Ramos (cell line): ENCODE results near the gene DCDC2.
"Not testable (repeated sequence)": the region's sequence is repeated elsewhere in the genome, so short reads cannot be mapped to it uniquely, and the experiment has no call there.

Experiments used
- in situ Hi-C: fragments of 300-500 bp; cut with MboI; formaldehyde crosslinking; loops from one replicate; pipeline ENCODE4 v1.14.3; 2022; ENCODE audit warnings: low sequenced_read_pairs; ENCODE audit not compliant: unreplicated experiment

DCDC2 gene

DNA sequence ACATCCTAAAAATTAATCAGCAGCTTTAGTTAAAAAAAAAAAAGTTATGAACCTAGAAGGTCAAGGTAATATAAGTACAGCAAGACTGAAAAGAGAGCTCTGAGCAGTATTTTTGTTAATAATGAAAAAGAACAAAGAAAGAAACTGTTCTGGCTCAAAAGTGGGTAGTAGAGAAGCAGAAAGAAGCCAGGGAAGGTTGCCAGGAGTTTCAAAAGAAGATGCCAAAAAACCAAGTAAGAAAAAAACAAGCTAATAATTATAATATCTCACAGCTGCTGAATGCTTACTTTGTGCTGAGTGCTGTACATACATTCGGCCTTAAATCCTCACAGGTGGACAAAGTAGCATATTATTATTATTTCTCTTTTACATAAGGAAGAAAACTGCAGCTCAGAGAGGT is 200.0 kb downstream of the DCDC2 start:
- in situ Hi-C loops: no loop called here

GRCh38 chr6:24154121-24154520 is 203.7 kb downstream of the DCDC2 start:
- in situ Hi-C loops: no loop called here

GRCh38 chr6:24152014-24152413 is 205.8 kb downstream of the DCDC2 start:
- in situ Hi-C loops: no loop called here

- in situ Hi-C loops: no loop called here
These were observed 208.0 kb downstream of the DCDC2 start for GRCh38 chr6:24149836-24150235.

DNA sequence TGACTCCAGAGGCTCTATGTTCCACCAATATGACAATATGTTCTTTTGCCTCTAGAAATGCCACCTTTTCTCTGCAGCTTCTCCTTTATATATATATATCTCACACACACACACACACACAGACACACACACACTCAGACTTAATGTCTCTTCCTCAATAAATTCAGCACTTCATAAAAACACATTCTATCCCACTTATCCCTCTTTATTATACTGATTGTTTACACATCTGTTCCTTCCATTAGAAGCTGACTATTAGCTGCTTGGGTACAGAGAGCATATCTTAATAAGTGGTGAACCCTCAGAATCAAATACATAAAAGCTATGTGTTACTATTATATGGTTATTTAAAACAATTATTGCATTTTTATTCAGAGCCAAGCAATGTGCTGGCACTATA is 208.6 kb downstream of the DCDC2 start:
- in situ Hi-C loops: no loop called here

- in situ Hi-C loops: no loop called here
These were observed 209.2 kb downstream of the DCDC2 start for GRCh38 chr6:24148684-24149083.

DNA sequence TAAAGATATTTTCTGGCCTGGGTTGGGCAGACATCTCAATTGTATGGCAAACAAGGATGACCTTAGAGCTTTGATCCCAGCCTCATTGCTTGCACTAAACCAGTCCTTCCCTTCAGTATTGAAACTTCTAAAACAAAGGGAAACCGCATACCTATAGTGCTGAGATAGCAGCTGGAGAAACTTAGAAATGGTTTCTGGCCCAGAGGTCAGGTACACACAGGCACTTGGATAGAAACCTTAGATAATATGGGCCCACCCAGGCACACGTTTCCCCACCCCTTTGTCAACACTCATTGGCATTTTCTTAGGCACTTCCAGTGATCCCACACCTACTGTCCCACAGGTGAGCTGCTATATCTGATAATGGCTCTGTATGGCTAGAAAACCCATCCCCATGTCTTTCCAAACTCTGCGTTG is 209.7 kb downstream of the DCDC2 start:
- in situ Hi-C loops: no loop called here

- in situ Hi-C loops: no loop called here
These were observed 210.2 kb downstream of the DCDC2 start for GRCh38 chr6:24147511-24148153.

GRCh38 chr6:24146871-24147270 is 211.0 kb downstream of the DCDC2 start:
- in situ Hi-C loops: no loop called here

- in situ Hi-C loops: no loop called here
These were observed 212.1 kb downstream of the DCDC2 start for GRCh38 chr6:24145690-24146131.

DNA sequence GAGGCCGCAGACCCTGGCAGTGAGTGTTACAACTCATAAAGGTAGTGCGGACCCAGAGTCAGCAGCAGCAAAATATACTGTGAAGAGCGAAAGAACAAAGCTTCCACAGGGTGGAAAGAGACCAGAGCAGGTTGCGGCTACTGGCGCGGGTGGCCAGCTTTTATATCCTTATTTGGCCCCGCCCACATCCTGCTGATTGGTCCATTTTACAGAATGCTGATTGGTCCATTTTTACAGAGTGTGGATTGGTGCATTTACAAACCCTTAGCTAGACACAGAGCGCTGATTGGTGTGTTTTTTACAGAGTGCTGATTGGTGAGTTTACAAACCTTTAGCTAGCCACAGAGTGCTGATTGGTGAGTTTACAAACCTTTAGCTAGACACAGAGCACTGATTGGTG is 215.1 kb downstream of the DCDC2 start:
- in situ Hi-C loops: not testable (repeated sequence)

- in situ Hi-C loops: no loop called here
These were observed 217.3 kb downstream of the DCDC2 start for GRCh38 chr6:24140591-24140990.

DNA sequence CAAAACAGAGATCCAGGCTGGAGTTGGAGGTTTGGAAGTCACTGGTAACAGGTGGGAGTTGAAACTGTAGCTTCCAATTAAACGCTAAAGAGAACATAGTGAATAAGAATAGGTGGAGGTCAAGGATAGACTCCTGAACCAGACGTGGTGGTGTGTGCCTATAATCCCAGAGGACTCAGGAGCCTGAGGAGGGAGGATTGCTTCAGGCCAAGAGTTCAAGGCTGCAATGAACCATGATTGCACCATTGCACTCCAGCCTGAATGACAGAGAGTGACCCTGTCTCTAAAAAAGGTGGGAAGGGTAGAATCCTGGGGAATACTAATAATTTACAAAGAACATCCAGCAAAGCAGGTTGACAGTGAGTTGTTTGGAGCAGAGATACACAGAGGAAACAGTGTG is 218.2 kb downstream of the DCDC2 start:
- in situ Hi-C loops: no loop called here

DNA sequence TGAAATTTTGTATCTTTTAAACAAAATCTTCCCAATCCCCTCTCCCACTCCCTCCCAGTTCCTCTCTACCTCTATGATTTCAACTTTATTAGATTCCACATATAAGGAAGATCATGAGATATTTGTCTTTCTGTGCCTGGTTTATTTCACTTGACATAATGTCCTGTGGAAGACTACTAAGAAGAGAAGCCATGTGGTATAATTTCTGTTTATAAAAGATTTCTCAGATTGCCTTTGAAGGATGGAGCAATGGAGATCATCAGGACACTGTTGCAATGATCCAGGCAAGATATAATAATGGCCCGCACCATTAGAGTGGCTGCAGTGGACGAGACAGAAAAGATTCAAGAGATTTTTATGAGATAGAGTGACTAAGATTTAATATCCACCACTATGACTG is 218.8 kb downstream of the DCDC2 start:
- in situ Hi-C loops: no loop called here

- in situ Hi-C loops: no loop called here
These were observed 226.1 kb downstream of the DCDC2 start for GRCh38 chr6:24131751-24132150.

- in situ Hi-C loops: no loop called here
These were observed 230.5 kb downstream of the DCDC2 start for GRCh38 chr6:24127316-24127715.

GRCh38 chr6:24126586-24127192 is 231.2 kb downstream of the DCDC2 start:
- in situ Hi-C loops: no loop called here

- in situ Hi-C loops: no loop called here
These were observed 231.9 kb downstream of the DCDC2 start, which contains the start of gene NRSN1 for GRCh38 chr6:24125980-24126379. NRSN1 (plus strand) TSS chr6:24126215; CDS start chr6:24134328, 8,113 bp downstream.

DNA sequence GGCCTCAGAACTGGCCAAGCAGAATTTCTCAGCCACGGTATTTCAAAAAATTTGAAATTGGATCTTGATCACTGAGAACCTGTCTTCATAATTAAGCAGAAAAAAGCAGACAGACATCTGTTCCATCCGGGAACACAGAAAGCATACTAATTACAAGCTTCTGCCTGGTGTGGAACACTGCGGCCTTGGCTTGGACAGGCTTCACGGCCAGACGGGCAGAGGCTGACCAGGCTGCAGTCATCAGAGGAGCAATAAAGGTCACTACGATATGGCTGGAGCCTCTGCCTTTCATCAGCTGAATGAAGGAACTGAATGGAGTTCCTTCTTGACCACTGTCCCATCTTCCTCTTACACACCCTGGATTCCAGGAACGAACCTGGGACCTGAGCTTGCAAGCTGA is 235.7 kb downstream of the DCDC2 start:
- in situ Hi-C loops: no loop called here
